Activated T-cell treated with anti-CD3 and anti-CD28 coated beads, Interleukin-2, amount 50 U/mL, for 24 hours (primary cell): ENCODE measurements around the gene ALS2CL.

Experiments used
- DNase-seq: peaks from one replicate; pipeline ENCODE4 v3.0.0-alpha.2; 2020
- H3K27ac Mint-ChIP-seq: 2 replicates; pipeline ENCODE4 v1.8.0; 2020; ENCODE audit warnings: mild to moderate bottlenecking, mixed read lengths
- H3K27me3 Mint-ChIP-seq: 2 replicates; pipeline ENCODE4 v1.8.0; 2020; ENCODE audit warnings: mixed read lengths
- H3K36me3 Mint-ChIP-seq: 2 replicates; pipeline ENCODE4 v1.8.0; 2020; ENCODE audit warnings: low read depth, mixed read lengths
- H3K4me1 Mint-ChIP-seq: 2 replicates; pipeline ENCODE4 v1.8.0; 2020; ENCODE audit warnings: low read depth, mixed read lengths
- H3K4me3 Mint-ChIP-seq: 2 replicates; pipeline ENCODE4 v1.8.0; 2020; ENCODE audit warnings: mild to moderate bottlenecking, moderate library complexity, mixed read lengths
- H3K9me3 Mint-ChIP-seq: 2 replicates; pipeline ENCODE4 v1.8.0; 2020; ENCODE audit warnings: mixed read lengths

ALS2CL gene

GRCh38 chr3:46661776-46662766 lies 31.4 kb downstream of the ALS2CL start:
- Mint-ChIP-seq H3K36me3 (no peaks in the 10 kb centered on the region), H3K27ac (no peak overlapping the region), H3K4me3 (no peak overlapping the region), H3K4me1 (no peaks in the 10 kb centered on the region), H3K27me3 (no peaks in the 10 kb centered on the region), H3K9me3 (no peaks in the 10 kb centered on the region)
- DNase-seq: no peak

- H3K4me1 Mint-ChIP-seq: no peaks in the 10 kb centered on the region
- H3K4me3 Mint-ChIP-seq: no peak overlapping the region
- DNase-seq: peak; percentile 27
- no peaks in the 10 kb centered on the region for H3K9me3 Mint-ChIP-seq
- H3K27ac Mint-ChIP-seq: no peak overlapping the region
- H3K27me3 Mint-ChIP-seq: no peaks in the 10 kb centered on the region
- H3K36me3 Mint-ChIP-seq: no peaks in the 10 kb centered on the region
These were observed 32.6 kb downstream of the ALS2CL start for GRCh38 chr3:46660543-46661523.

- Mint-ChIP-seq H3K36me3 (no peaks in the 10 kb centered on the region), H3K4me1 (no peaks in the 10 kb centered on the region), H3K9me3 (no peaks in the 10 kb centered on the region), H3K27ac (no peak overlapping the region), H3K4me3 (no peak overlapping the region), H3K27me3 (no peaks in the 10 kb centered on the region)
- DNase-seq: peak; percentile 17
These were observed 33.5 kb downstream of the ALS2CL start for GRCh38 chr3:46660003-46660402.

GRCh38 chr3:46659285-46659684 lies 34.2 kb downstream of the ALS2CL start:
- no peak overlapping the region for H3K27ac Mint-ChIP-seq
- no peaks in the 10 kb centered on the region for H3K4me1 Mint-ChIP-seq
- H3K36me3 Mint-ChIP-seq: no peaks in the 10 kb centered on the region
- H3K27me3 Mint-ChIP-seq: peaks cover 3% of the 10 kb centered on the region
- H3K9me3 Mint-ChIP-seq: no peaks in the 10 kb centered on the region
- no peak overlapping the region for H3K4me3 Mint-ChIP-seq
- DNase-seq: no peak

- DNase-seq: no peak
- H3K27ac Mint-ChIP-seq: no peak overlapping the region
- no peaks in the 10 kb centered on the region for H3K4me1 Mint-ChIP-seq
- H3K9me3 Mint-ChIP-seq: no peaks in the 10 kb centered on the region
- H3K36me3 Mint-ChIP-seq: no peaks in the 10 kb centered on the region
- H3K4me3 Mint-ChIP-seq: no peak overlapping the region
- peaks cover 9% of the 10 kb centered on the region for H3K27me3 Mint-ChIP-seq
These were observed 36.5 kb downstream of the ALS2CL start for GRCh38 chr3:46656778-46657556.

GRCh38 chr3:46655271-46655670 lies 38.2 kb downstream of the ALS2CL start:
- no peaks in the 10 kb centered on the region for H3K36me3 Mint-ChIP-seq
- no peaks in the 10 kb centered on the region for H3K9me3 Mint-ChIP-seq
- no peak overlapping the region for H3K27ac Mint-ChIP-seq
- no peaks in the 10 kb centered on the region for H3K4me1 Mint-ChIP-seq
- no peak for DNase-seq
- peaks cover 12% of the 10 kb centered on the region for H3K27me3 Mint-ChIP-seq
- H3K4me3 Mint-ChIP-seq: no peak overlapping the region

GRCh38 chr3:46651084-46651483 lies 42.4 kb downstream of the ALS2CL start:
- no peak for DNase-seq
- no peak overlapping the region for H3K27ac Mint-ChIP-seq

GRCh38 chr3:46649436-46649835 lies 44.0 kb downstream of the ALS2CL start:
- no peaks in the 10 kb centered on the region for H3K4me1 Mint-ChIP-seq
- no peak overlapping the region for H3K4me3 Mint-ChIP-seq

More at GRCh38 chr3:46651084-46651483, 42.4 kb downstream of the ALS2CL start:
- no peak overlapping the region for H3K4me3 Mint-ChIP-seq
- no peaks in the 10 kb centered on the region for H3K9me3 Mint-ChIP-seq
- H3K4me1 Mint-ChIP-seq: no peaks in the 10 kb centered on the region
- H3K27me3 Mint-ChIP-seq: peaks cover 19% of the 10 kb centered on the region
- no peaks in the 10 kb centered on the region for H3K36me3 Mint-ChIP-seq

GRCh38 chr3:46648096-46648495 lies 45.4 kb downstream of the ALS2CL start:
- Mint-ChIP-seq H3K9me3 (no peaks in the 10 kb centered on the region), H3K4me1 (no peaks in the 10 kb centered on the region), H3K4me3 (no peak overlapping the region), H3K27ac (no peak overlapping the region), H3K27me3 (peaks cover 21% of the 10 kb centered on the region), H3K36me3 (no peaks in the 10 kb centered on the region)
- no peak for DNase-seq

More at GRCh38 chr3:46649436-46649835, 44.0 kb downstream of the ALS2CL start:
- Mint-ChIP-seq H3K27ac (no peak overlapping the region), H3K9me3 (no peaks in the 10 kb centered on the region), H3K27me3 (peaks cover 22% of the 10 kb centered on the region), H3K36me3 (no peaks in the 10 kb centered on the region)
- DNase-seq: no peak

- no peak for DNase-seq
- Mint-ChIP-seq H3K9me3 (no peaks in the 10 kb centered on the region), H3K27ac (no peak overlapping the region), H3K4me1 (no peaks in the 10 kb centered on the region), H3K27me3 (peaks cover 17% of the 10 kb centered on the region), H3K4me3 (no peak overlapping the region), H3K36me3 (no peaks in the 10 kb centered on the region)
These were observed 46.8 kb downstream of the ALS2CL start for GRCh38 chr3:46646700-46647099.

GRCh38 chr3:46643701-46644100 lies 49.8 kb downstream of the ALS2CL start:
- Mint-ChIP-seq H3K27me3 (peaks cover 19% of the 10 kb centered on the region), H3K9me3 (peaks cover 12% of the 10 kb centered on the region), H3K36me3 (no peaks in the 10 kb centered on the region), H3K4me1 (no peaks in the 10 kb centered on the region), H3K4me3 (no peak overlapping the region), H3K27ac (no peak overlapping the region)
- DNase-seq: no peak

- H3K27ac Mint-ChIP-seq: no peak overlapping the region
- H3K27me3 Mint-ChIP-seq: peaks cover 19% of the 10 kb centered on the region
- no peak for DNase-seq
- H3K4me3 Mint-ChIP-seq: no peak overlapping the region
- H3K4me1 Mint-ChIP-seq: no peaks in the 10 kb centered on the region
- peaks cover 12% of the 10 kb centered on the region for H3K9me3 Mint-ChIP-seq
- H3K36me3 Mint-ChIP-seq: no peaks in the 10 kb centered on the region
These were observed 50.5 kb downstream of the ALS2CL start for GRCh38 chr3:46642971-46643370.

- Mint-ChIP-seq H3K27me3 (peaks cover 12% of the 10 kb centered on the region), H3K9me3 (peaks cover 12% of the 10 kb centered on the region), H3K4me3 (no peak overlapping the region), H3K4me1 (no peaks in the 10 kb centered on the region), H3K27ac (no peak overlapping the region), H3K36me3 (no peaks in the 10 kb centered on the region)
- DNase-seq: no peak
These were observed 52.6 kb downstream of the ALS2CL start for GRCh38 chr3:46640927-46641326.

- H3K36me3 Mint-ChIP-seq: no peaks in the 10 kb centered on the region
- H3K4me1 Mint-ChIP-seq: peaks cover 10% of the 10 kb centered on the region
- H3K9me3 Mint-ChIP-seq: peaks cover 12% of the 10 kb centered on the region
These were observed 54.3 kb downstream of the ALS2CL start for GRCh38 chr3:46639221-46639620.

More at GRCh38 chr3:46639221-46639620, 54.3 kb downstream of the ALS2CL start:
- H3K4me3 Mint-ChIP-seq: no peak overlapping the region
- H3K27me3 Mint-ChIP-seq: peaks cover 8% of the 10 kb centered on the region
- DNase-seq: no peak
- H3K27ac Mint-ChIP-seq: no peak overlapping the region
